WERI-Rb-1 (cell line): ENCODE data around the gene BRK1.
A peak's percentile ranks its signal among the peaks of the same experiment; 100 is the strongest.
"Not testable (repeated sequence)": the region's sequence is repeated elsewhere in the genome, so short reads cannot be mapped to it uniquely, and the experiment has no call there.

ENCODE experiments used
- DNase-seq: peaks from one replicate; pipeline ENCODE4 v3.0.0-alpha.2; 2020
- H3K27ac ChIP-seq: fragments of 250-450 bp; sonication (Bioruptor Pico); 2 replicates; pipeline ENCODE4 v1.5.1; 2020; ENCODE audit warnings: mild to moderate bottlenecking, moderate library complexity
- H3K27me3 ChIP-seq: fragments of 250-450 bp; sonication (Bioruptor Pico); 2 replicates; pipeline ENCODE4 v1.5.1; 2021; ENCODE audit warnings: mild to moderate bottlenecking, low read depth, moderate library complexity; ENCODE audit not compliant: insufficient read depth, severe bottlenecking
- H3K36me3 ChIP-seq: fragments of 250-450 bp; sonication (Bioruptor Pico); 2 replicates; pipeline ENCODE4 v1.5.1; 2020; ENCODE audit warnings: mild to moderate bottlenecking, moderate library complexity
- H3K4me3 ChIP-seq: 2 replicates; pipeline ENCODE4 v1.5.1; 2011; ENCODE audit warnings: low read depth, mild to moderate bottlenecking, control low read depth, low read length
- H3K9me3 ChIP-seq: fragments of 250-450 bp; sonication (Bioruptor Pico); 2 replicates; pipeline ENCODE4 v1.5.1; 2021; ENCODE audit warnings: mild to moderate bottlenecking, moderate library complexity; ENCODE audit not compliant: severe bottlenecking
- TF ChIP-seq, protein P1 (sequence below): IDR thresholded peaks from 2 replicates; pipeline ENCODE4 v1.5.1; 2011; ENCODE audit warnings: low read depth, mild to moderate bottlenecking, control low read depth, inconsistent platforms, low read length

Gene BRK1

DNA sequence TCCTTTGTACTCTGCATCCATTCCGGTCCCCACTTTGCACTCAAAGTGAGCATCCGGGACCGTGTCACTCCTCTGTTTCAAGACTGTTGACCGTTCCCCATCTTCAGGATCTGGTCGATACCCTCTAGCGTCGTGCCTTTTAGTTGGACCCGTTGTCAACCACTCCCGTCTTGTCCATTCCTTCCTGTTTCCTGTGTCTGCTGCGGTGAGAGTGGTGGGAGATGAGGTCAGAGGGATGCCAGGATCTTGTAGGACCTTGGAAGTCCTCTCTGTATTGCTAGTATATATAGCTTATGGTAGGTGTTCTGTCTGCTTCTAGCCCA is 624 bp downstream of the BRK1 start:
- TF ChIP-seq, protein P1, sequence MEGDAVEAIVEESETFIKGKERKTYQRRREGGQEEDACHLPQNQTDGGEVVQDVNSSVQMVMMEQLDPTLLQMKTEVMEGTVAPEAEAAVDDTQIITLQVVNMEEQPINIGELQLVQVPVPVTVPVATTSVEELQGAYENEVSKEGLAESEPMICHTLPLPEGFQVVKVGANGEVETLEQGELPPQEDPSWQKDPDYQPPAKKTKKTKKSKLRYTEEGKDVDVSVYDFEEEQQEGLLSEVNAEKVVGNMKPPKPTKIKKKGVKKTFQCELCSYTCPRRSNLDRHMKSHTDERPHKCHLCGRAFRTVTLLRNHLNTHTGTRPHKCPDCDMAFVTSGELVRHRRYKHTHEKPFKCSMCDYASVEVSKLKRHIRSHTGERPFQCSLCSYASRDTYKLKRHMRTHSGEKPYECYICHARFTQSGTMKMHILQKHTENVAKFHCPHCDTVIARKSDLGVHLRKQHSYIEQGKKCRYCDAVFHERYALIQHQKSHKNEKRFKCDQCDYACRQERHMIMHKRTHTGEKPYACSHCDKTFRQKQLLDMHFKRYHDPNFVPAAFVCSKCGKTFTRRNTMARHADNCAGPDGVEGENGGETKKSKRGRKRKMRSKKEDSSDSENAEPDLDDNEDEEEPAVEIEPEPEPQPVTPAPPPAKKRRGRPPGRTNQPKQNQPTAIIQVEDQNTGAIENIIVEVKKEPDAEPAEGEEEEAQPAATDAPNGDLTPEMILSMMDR = no peak
- no peaks in the 10 kb centered on the region for H3K9me3 ChIP-seq
- peak overlapping the region; percentile 88 for H3K4me3 ChIP-seq
- H3K36me3 ChIP-seq = peaks cover 34% of the 10 kb centered on the region
- peak overlapping the region; percentile 73 for H3K27ac ChIP-seq
- H3K27me3 ChIP-seq = no peaks in the 10 kb centered on the region
- DNase-seq = no peak

DNA sequence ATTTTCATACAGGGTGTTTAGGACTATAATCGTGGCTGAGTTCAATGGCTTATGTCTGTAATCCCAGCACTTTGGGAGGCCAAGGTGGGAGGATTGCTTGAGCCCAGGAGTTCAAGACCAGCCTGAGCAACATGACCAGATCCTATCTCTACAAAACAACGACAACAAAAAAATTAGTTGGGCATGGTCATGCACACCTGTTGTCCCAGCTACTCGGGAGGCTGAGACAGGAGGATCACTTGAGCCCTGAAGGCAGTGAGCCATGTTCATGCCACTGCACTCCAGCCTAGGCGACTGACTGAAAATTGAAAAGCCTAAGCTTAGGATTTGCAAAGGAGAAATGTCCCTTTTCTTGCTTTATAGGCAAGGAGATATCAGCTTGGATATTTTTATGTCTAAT is 1.5 kb downstream of the BRK1 start:
- no peak for DNase-seq
- H3K27ac ChIP-seq = no peak overlapping the region
- no peaks in the 10 kb centered on the region for H3K9me3 ChIP-seq
- TF ChIP-seq, protein P1 = no peak
- H3K36me3 ChIP-seq = peaks cover 38% of the 10 kb centered on the region
- H3K4me3 ChIP-seq = no peak overlapping the region
- H3K27me3 ChIP-seq = no peaks in the 10 kb centered on the region

DNA sequence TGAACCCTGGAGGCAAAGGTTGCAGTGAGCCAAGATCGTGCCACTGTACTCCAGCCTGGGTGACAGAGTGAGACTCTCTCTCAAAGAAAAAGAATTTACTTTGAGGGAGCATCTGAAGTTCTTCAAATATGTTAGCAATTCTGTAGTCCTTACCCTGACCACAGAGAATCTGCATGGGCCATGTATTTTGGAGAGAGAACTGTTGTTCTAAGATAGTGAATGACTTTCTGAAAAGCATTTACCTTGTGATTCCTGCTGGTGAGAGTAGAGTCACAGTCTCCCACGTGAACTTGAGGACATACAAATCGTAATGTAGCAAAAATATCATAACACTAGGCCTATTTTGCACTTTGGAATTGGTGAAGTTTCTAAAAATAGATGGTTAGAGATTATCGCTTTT is 3.9 kb downstream of the BRK1 start:
- no peak overlapping the region for H3K27ac ChIP-seq
- no peak for DNase-seq
- no peaks in the 10 kb centered on the region for H3K9me3 ChIP-seq
- no peak overlapping the region for H3K4me3 ChIP-seq
- no peaks in the 10 kb centered on the region for H3K27me3 ChIP-seq
- TF ChIP-seq, protein P1 = no peak
- peaks cover 44% of the 10 kb centered on the region for H3K36me3 ChIP-seq

- Histone ChIP-seq H3K36me3 (peaks cover 59% of the 10 kb centered on the region), H3K27me3 (no peaks in the 10 kb centered on the region), H3K4me3 (no peak overlapping the region), H3K9me3 (no peaks in the 10 kb centered on the region), H3K27ac (no peak overlapping the region)
- no peak for DNase-seq
- TF ChIP-seq, protein P1 = no peak
Measured at GRCh38 chr3:10121064-10121463, 5.6 kb downstream of the BRK1 start.

- peaks cover 65% of the 10 kb centered on the region for H3K36me3 ChIP-seq
- no peak overlapping the region for H3K4me3 ChIP-seq
- no peaks in the 10 kb centered on the region for H3K27me3 ChIP-seq
- no peaks in the 10 kb centered on the region for H3K9me3 ChIP-seq
- TF ChIP-seq, protein P1 = no peak
- H3K27ac ChIP-seq = no peak overlapping the region
- no peak for DNase-seq
Measured at GRCh38 chr3:10122724-10123123, 7.2 kb downstream of the BRK1 start.

GRCh38 chr3:10135872-10136271 is 20.4 kb downstream of the BRK1 start:
- H3K27ac ChIP-seq, H3K9me3 ChIP-seq, DNase-seq, H3K36me3 ChIP-seq, H3K4me3 ChIP-seq, H3K27me3 ChIP-seq: not testable (repeated sequence)
